ENCODE measurements around the gene GTPBP1.

DNA sequence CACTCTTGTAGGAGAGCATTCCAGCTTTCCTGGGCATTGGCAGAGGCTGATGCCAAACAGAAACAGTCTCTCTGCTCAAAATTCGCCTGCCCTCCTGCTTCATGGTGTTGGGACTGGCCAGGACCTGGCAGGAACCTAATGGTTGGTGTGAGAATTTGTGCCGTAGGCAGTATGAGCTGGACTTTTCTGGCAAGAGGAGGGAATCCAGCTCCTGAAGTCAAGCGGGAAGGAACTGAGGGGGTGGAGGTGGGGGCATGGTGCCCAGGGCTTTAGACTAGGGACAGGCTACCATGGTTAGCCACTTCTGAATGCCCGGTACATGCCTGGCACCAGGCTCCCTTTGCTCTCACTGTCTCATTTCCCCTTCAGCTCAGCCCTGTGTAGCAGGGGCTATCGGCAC is 30.9 kb upstream of the GTPBP1 start:
- TF ChIP-seq, protein P1, sequence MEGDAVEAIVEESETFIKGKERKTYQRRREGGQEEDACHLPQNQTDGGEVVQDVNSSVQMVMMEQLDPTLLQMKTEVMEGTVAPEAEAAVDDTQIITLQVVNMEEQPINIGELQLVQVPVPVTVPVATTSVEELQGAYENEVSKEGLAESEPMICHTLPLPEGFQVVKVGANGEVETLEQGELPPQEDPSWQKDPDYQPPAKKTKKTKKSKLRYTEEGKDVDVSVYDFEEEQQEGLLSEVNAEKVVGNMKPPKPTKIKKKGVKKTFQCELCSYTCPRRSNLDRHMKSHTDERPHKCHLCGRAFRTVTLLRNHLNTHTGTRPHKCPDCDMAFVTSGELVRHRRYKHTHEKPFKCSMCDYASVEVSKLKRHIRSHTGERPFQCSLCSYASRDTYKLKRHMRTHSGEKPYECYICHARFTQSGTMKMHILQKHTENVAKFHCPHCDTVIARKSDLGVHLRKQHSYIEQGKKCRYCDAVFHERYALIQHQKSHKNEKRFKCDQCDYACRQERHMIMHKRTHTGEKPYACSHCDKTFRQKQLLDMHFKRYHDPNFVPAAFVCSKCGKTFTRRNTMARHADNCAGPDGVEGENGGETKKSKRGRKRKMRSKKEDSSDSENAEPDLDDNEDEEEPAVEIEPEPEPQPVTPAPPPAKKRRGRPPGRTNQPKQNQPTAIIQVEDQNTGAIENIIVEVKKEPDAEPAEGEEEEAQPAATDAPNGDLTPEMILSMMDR (IDR thresholded peaks at IDR 0.05): no peak
- no peak for TF ChIP-seq EZH2 (IDR thresholded peaks at IDR 0.05; ENCODE audit: borderline replicate concordance, insufficient read depth, low read depth, low read length, poor library complexity, severe bottlenecking)
